ENCODE results near the gene CCNA1.

Gene CCNA1

GRCh38 chr13:36432106-36432544 lies at the start of gene CCNA1:
Gene CCNA1 (plus strand): TSS chr13:36432495. CDS start chr13:36433057, 562 bp downstream.
- DNase-seq (ENCODE audit: low read depth), result peak; percentile 44
- TF ChIP-seq, protein P1, sequence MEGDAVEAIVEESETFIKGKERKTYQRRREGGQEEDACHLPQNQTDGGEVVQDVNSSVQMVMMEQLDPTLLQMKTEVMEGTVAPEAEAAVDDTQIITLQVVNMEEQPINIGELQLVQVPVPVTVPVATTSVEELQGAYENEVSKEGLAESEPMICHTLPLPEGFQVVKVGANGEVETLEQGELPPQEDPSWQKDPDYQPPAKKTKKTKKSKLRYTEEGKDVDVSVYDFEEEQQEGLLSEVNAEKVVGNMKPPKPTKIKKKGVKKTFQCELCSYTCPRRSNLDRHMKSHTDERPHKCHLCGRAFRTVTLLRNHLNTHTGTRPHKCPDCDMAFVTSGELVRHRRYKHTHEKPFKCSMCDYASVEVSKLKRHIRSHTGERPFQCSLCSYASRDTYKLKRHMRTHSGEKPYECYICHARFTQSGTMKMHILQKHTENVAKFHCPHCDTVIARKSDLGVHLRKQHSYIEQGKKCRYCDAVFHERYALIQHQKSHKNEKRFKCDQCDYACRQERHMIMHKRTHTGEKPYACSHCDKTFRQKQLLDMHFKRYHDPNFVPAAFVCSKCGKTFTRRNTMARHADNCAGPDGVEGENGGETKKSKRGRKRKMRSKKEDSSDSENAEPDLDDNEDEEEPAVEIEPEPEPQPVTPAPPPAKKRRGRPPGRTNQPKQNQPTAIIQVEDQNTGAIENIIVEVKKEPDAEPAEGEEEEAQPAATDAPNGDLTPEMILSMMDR (IDR thresholded peaks at IDR 0.05; ENCODE audit: low read length, missing control alignments), result no peak
- H3K4me3 ChIP-seq (replicated peaks; ENCODE audit: low read depth, low read length), result peak within 1 kb of the TSS; percentile 62

GRCh38 chr13:36385489-36385888 lies 46.8 kb upstream of the CCNA1 start:
- no peak overlapping the region for H3K4me3 ChIP-seq (replicated peaks; ENCODE audit: low read depth, low read length)
- TF ChIP-seq, protein P1 (IDR thresholded peaks at IDR 0.05; ENCODE audit: low read length, missing control alignments), result no peak
- DNase-seq (ENCODE audit: low read depth), result no peak

DNA sequence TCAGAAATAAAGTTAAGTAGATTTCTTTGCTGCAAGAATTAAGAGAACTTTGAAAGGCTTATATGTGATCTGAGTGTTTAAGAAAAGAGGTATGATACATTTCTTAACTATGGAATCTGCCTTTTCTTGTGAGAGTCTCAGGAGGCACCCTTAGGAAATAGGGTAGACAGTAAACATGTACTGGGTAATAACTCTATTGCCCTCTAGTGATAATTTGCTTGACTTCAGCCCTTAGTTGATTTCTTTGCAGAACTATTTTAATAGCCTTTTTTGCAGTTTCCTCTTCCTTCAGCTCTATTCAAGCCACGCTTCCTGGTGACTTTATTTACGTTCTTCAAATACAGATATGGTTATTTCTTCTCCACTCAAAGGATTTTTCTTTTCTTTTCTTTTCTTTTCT lies 37.0 kb upstream of the CCNA1 start:
- peak; percentile 77 for DNase-seq (ENCODE audit: low read depth)
- H3K4me3 ChIP-seq (replicated peaks; ENCODE audit: low read depth, low read length), result no peak overlapping the region
- TF ChIP-seq, protein P1 (IDR thresholded peaks at IDR 0.05; ENCODE audit: low read length, missing control alignments), result peak; percentile 65

GRCh38 chr13:36405151-36405550 lies 27.1 kb upstream of the CCNA1 start:
- DNase-seq (ENCODE audit: low read depth), result no peak
- TF ChIP-seq, protein P1 (IDR thresholded peaks at IDR 0.05; ENCODE audit: low read length, missing control alignments), result no peak
- H3K4me3 ChIP-seq (replicated peaks; ENCODE audit: low read depth, low read length), result no peak overlapping the region

GRCh38 chr13:36412736-36413135 lies 19.6 kb upstream of the CCNA1 start:
- no peak overlapping the region for H3K4me3 ChIP-seq (replicated peaks; ENCODE audit: low read depth, low read length)
- DNase-seq (ENCODE audit: low read depth), result no peak
- TF ChIP-seq, protein P1 (IDR thresholded peaks at IDR 0.05; ENCODE audit: low read length, missing control alignments), result no peak

- no peak for DNase-seq (ENCODE audit: low read depth)
- TF ChIP-seq, protein P1 (IDR thresholded peaks at IDR 0.05; ENCODE audit: low read length, missing control alignments), result no peak
- no peak overlapping the region for H3K4me3 ChIP-seq (replicated peaks; ENCODE audit: low read depth, low read length)
These were observed 19.1 kb upstream of the CCNA1 start for GRCh38 chr13:36413161-36413560.

- no peak overlapping the region for H3K4me3 ChIP-seq (replicated peaks; ENCODE audit: low read depth, low read length)
- no peak for DNase-seq (ENCODE audit: low read depth)
- TF ChIP-seq, protein P1 (IDR thresholded peaks at IDR 0.05; ENCODE audit: low read length, missing control alignments), result no peak
These were observed 17.8 kb upstream of the CCNA1 start for GRCh38 chr13:36414461-36414860.
